ENCODE data around the gene CFAP20.
"Not testable (repeated sequence)": the region's sequence is repeated elsewhere in the genome, so short reads cannot be mapped to it uniquely, and the experiment has no call there.

Gene CFAP20

DNA sequence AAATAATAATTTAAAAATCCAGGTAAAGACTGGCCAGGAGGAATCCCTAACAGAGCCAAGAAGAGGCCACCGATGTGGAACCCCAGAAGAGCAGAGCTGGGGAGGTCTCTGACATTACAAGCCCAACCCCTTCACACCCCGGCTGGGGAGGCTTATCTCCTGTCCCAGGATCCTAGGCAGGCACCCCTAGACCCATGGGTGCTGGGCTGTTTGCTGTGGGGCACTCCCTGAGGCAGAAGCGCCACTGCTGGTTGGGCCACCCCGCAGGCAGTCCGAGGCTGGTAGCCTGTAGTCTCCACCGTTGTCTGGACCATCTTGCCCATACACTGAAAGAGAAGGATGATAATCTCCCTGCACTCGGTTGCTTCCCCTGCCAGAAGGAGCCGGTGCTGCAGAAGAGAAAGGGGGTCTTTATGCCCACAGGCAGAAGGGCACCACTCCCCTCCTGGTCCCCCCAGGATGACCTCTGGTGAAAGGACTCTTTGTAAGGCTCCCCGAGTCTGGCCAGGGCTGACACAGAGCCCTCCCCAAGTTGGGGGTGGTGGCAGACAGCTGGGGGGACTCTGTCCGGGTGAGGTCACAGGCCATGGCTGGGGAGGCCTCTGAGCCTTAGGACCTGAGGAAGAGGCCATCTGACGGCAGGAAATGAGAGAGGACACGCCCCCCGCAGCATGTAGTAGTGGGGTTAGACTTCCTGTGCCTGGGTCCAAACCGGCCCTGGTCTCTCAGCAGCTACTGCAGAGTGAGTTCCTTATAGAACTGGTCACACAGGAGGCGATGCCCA lies 34.2 kb downstream of the CFAP20 start:
- DNase-seq, result no peak

DNA sequence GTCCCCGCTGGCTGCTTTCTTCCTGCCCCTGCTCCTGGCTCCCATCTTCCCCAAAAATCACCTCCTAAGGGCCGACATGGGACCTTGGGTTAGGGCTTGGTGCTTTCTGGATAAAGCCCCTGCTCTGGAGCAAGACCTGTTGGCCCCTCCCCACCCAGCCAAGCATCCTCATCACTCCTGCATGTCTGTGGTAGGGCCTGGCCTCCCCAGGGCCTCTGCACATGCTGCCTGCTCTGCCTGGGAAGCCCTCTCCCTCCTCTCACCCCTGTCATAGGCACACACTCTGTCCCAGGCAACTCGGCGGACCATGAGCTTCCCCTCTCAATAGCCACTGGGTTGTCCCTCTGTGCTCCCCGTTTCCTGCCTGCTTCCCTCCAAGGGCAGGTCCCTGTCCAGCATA lies 35.2 kb downstream of the CFAP20 start:
- DNase-seq, result no peak

DNA sequence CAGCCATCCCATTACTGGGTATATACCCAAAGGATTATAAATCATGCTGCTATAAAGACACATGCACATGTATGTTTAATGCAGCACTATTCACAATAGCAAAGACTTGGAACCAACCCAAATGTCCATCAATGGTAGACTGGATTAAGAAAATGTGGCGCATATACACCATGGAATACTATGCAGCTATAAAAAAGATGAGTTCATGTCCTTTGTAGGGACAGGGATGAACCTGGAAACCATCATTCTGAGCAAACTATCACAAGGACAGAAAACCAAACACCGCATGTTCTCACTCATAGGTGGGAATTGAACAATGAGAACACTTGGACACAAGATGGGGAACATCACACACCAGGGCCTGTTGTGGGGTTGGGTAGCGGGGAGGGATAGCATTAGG lies 38.8 kb downstream of the CFAP20 start:
- DNase-seq, result not testable (repeated sequence)

- DNase-seq, result no peak
Observed at GRCh38 chr16:58088091-58088490, 41.1 kb downstream of the CFAP20 start.

GRCh38 chr16:58087209-58087913 lies 41.8 kb downstream of the CFAP20 start:
- no peak for DNase-seq

DNA sequence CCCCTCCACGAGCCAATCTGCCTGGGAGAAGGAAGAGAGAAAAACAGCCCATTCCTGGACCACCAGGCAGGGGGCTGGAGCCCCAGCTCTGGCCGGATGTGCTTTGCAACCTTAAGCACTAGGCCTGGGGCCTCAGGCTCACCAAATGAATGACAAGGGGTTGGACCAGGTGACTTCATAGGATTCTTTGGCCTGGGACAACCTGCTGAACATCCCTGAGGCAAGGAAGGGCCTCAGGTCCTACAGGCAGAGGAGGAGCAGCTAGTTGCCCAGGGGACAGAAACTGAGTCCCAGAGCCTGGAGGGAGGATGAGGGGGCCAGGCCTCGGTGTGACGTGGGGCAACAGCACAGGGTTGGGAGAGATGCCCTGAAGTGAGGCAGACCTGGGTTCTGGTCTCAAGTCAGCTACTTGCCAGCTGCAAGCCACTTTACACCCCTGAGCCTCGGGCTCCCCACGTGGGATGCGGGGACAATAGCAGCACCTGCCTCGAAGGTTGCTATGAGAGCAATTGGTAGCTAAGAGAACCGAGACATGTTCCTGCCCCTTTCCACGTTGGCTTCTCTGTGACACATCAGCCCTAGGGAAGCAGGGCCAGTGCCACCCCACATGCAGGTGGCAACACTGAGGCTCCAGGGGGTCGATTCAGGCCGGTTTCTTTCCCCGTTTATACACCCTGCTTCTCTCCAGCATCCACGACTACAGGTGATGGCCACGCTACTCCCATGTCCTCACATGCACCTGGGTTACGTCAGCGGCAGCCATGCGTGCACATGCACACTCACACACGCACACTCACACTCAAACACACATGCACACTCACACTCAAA lies 42.6 kb downstream of the CFAP20 start:
- no peak for DNase-seq

GRCh38 chr16:58085584-58086251 lies 43.5 kb downstream of the CFAP20 start:
- DNase-seq, result no peak

GRCh38 chr16:58085171-58085570 lies 44.0 kb downstream of the CFAP20 start:
- no peak for DNase-seq

DNA sequence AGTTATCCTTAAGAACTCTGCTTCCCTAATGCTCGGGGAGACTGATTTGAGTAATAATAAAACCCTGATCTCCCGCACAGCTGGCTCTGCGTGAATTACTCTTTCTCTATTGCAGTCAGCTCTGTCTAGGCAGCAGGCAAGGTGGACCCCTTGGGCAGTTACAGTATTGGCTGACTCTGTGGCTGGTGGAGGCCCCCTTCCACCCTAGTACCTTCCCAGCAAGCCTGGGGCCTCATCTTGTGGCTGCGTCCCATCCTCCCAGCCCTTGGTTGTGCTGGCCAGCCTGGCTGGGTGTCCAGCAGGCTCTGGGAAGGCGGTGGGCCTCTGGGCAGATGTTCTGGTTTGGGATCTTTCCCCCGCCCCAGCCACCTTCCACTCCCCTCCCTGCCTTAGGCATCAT lies 44.5 kb downstream of the CFAP20 start:
- no peak for DNase-seq

- DNase-seq, result no peak
Observed at GRCh38 chr16:58082381-58082780, 46.8 kb downstream of the CFAP20 start.

DNA sequence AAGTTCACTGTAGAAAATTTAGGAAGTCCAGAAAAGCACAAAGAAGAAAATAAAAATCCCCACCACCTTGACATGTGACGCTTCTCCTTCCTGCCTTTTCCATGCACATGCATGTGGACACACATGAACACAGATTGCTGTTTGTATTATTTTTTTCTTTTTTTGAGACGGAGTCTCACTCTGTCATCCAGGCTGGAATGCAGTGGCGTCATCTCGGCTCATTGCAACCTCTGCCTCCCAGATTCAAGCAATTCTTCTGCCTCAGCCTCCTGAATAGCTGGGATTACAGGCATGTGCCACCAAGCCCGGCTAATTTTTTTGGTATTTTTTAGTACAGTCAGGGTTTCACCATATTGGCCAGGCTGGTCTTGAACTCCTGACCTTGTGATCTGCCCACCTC lies 48.5 kb downstream of the CFAP20 start:
- not testable (repeated sequence) for DNase-seq

DNA sequence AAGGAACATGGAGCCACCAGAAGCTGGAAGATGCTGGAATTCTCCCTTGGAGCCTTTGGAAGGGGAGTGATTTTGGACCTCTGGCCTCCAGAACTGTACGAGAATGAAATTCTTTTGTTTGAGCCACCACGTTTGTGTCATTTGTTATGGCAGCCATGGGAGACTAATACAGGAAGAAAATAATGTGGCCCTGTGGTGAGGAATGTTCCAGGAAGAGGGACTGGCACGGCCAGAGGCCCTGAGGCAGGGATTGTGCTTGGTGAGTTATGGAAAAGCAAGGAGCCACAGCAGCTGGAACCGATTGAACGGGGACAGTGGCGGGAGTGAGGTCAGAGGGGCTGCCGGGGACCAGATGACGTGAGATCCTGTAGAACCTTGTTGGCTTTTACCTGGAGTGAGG lies 51.4 kb downstream of the CFAP20 start:
- DNase-seq, result no peak

DNA sequence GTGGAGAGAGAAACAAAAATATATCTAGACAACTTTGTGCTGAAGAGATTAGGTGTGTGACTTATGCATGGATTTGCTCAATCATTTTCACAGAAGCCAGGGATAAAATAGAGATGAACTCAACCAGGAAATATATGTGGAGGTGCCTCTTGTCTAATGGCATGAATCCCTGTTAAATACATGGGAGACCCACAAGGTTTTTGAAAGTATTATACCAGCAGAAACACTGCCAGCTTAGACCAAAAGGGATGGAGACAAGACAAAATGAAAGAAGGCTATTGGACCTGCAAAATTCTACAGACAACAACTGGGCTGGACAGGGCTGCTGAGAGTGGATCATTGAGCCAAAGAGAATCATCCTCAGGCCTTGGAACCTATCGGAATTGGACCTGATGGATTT lies 52.7 kb downstream of the CFAP20 start:
- DNase-seq, result no peak

- no peak for DNase-seq
Observed at GRCh38 chr16:58074657-58075056, 54.5 kb downstream of the CFAP20 start.

DNA sequence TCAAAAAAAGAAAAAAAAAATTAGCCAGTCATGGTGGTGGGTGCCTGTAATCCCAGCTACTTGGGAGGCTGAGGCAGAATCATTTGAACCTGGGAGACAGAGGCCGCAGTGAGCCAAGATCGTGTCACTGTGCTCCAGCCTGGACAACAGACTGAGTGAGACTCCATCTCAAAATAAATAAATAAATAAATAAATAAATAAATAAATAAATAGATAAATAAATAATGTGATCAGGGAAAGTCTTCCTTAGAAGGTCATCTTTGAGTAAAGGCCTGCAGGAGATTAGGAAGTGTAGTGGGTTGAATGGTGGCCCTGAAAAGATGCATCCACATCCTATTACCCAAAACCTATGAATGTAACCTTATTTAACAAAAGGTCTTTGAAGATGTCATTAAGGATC lies 56.1 kb downstream of the CFAP20 start:
- not testable (repeated sequence) for DNase-seq

- DNase-seq, result not testable (repeated sequence)
Observed at GRCh38 chr16:58072134-58072533, 57.0 kb downstream of the CFAP20 start.

- DNase-seq, result no peak
Observed at GRCh38 chr16:58070585-58070984, 58.6 kb downstream of the CFAP20 start.
